Endothelial cell of umbilical vein (primary cell): ENCODE data around the gene CC2D1A. TPM values are rescaled to one million over a fixed set of nuclear protein-coding genes. Genes with fewer than 3 reads are reported as not detected.

Experiments used
- Bru-seq: library from RNA; stranded (reverse); fragments of 400-500 nt; gene quantifications from one replicate; lab custom pipeline; 2021; lab: Mats Ljungman, UMichigan
- BruChase-seq, 2 experiments: library from RNA; stranded (reverse); fragments of 400-500 nt; gene quantifications; one replicate each; lab custom pipeline; 2021; lab: Mats Ljungman, UMichigan
- BruUV-seq: library from RNA; stranded (reverse); fragments of 400-500 nt; replicated peaks from 2 replicates; lab custom pipeline; 2021; lab: Mats Ljungman, UMichigan
- CTCF ChIA-PET: fragments of 300-600, 350-600 bp; sonication (Branson Sonifier 250); formaldehyde crosslinking; loops from one replicate; lab custom pipeline; 2021; ENCODE audit warnings: antibody characterized with exemption, inconsistent platforms; lab: Charles Lee
- POLR2A ChIA-PET: fragments of 300-600, 350-600 bp; sonication (Branson Sonifier 250); formaldehyde crosslinking; loops from one replicate; lab custom pipeline; 2021; ENCODE audit warnings: antibody characterized with exemption, inconsistent platforms; lab: Charles Lee
- DNase-seq: peaks from one replicate; pipeline ENCODE4 v3.0.0-alpha.2; 2011; ENCODE audit warnings: low read depth, low spot score
- FAIRE-seq: peaks from 2 replicates; lab custom pipeline; 2011; peaks lifted over from hg19 to GRCh38; lab: Jason Lieb, UNC
- H2AFZ ChIP-seq: 2 replicates; pipeline ENCODE4 v1.6.0; 2012; ENCODE audit warnings: low read depth, low read length, control low read depth, inconsistent platforms
- H3K27ac ChIP-seq: 2 replicates; pipeline ENCODE4 v1.5.1; 2011; ENCODE audit warnings: low read depth, mild to moderate bottlenecking, control low read depth, low read length, moderate library complexity; ENCODE audit not compliant: insufficient read depth
- H3K27me3 ChIP-seq, 2 experiments: 2 replicates each; pipeline versions ENCODE4 v1.6.0 to v1.6.1; 2011; ENCODE audit warnings: low read length in 2 of 2, mixed read lengths in 1 of 2; ENCODE audit not compliant: control insufficient read depth in 2 of 2, insufficient read depth in 2 of 2
- H3K36me3 ChIP-seq, 2 experiments: 2 replicates in 1 of 2; 3 replicates in 1 of 2; pipeline ENCODE4 v1.5.1; 2011; ENCODE audit warnings: low read length in 2 of 2, mild to moderate bottlenecking in 1 of 2, moderate library complexity in 1 of 2; ENCODE audit not compliant: control insufficient read depth in 2 of 2, insufficient read depth in 2 of 2; ENCODE audit errors: extremely low read depth in 1 of 2
- H3K4me1 ChIP-seq: 3 replicates; pipeline ENCODE4 v1.5.1; 2011; ENCODE audit warnings: mild to moderate bottlenecking, low read length; ENCODE audit not compliant: control insufficient read depth, insufficient read depth; ENCODE audit errors: extremely low read depth
- H3K4me2 ChIP-seq: 2 replicates; pipeline ENCODE4 v1.6.1; 2011; ENCODE audit warnings: low read length, control low read depth, mixed read lengths; ENCODE audit not compliant: insufficient read depth
- H3K4me3 ChIP-seq, 3 experiments: fragments of 200-600 bp in 1 of 3; sonication (generic), shearing (Covaris generic) in 1 of 3; replicated peaks in 1 of 3; 2 replicates each; pipeline ENCODE4 v1.5.1; 2011 to 2016; ENCODE audit warnings: control low read depth in 3 of 3, low read length in 3 of 3, mild to moderate bottlenecking in 2 of 3, inconsistent platforms in 1 of 3, low read depth in 1 of 3, moderate library complexity in 1 of 3; ENCODE audit not compliant: insufficient read depth in 1 of 3
- H3K79me2 ChIP-seq: 2 replicates; pipeline ENCODE4 v1.6.0; 2012; ENCODE audit warnings: low read length, inconsistent platforms; ENCODE audit not compliant: control insufficient read depth, insufficient read depth
- H3K9ac ChIP-seq: replicated peaks from 2 replicates; pipeline ENCODE3; 2011; ENCODE audit warnings: low read length, control low read depth; ENCODE audit not compliant: insufficient read depth; ENCODE audit errors: extremely low read depth
- H3K9me1 ChIP-seq: replicated peaks from 3 replicates; pipeline ENCODE4 v1.6.0; 2011; ENCODE audit warnings: mild to moderate bottlenecking, low read length; ENCODE audit not compliant: control insufficient read depth, insufficient read depth; ENCODE audit errors: extremely low read depth
- H3K9me3 ChIP-seq: replicated peaks from 2 replicates; pipeline ENCODE4 v1.5.1; 2012; ENCODE audit warnings: low read length, inconsistent platforms; ENCODE audit not compliant: control insufficient read depth, insufficient read depth
- H4K20me1 ChIP-seq: replicated peaks from 2 replicates; pipeline ENCODE3; 2011; ENCODE audit warnings: mild to moderate bottlenecking, low read length; ENCODE audit not compliant: control insufficient read depth, insufficient read depth; ENCODE audit errors: extremely low read depth
- EZH2 ChIP-seq: IDR thresholded peaks from 2 replicates; pipeline ENCODE4 v1.6.1; 2012; ENCODE audit warnings: borderline replicate concordance, low read depth, mild to moderate bottlenecking, moderate library complexity, low read length, inconsistent platforms; ENCODE audit not compliant: severe bottlenecking
- FOS ChIP-seq: IDR thresholded peaks from 2 replicates; pipeline ENCODE4 v1.6.1; 2011; ENCODE audit warnings: mild to moderate bottlenecking, low read length, moderate library complexity, borderline replicate concordance; ENCODE audit not compliant: insufficient read depth
- GATA2 ChIP-seq: IDR thresholded peaks from 2 replicates; pipeline ENCODE4 v1.7.0; 2011; ENCODE audit warnings: low read depth, mild to moderate bottlenecking, moderate library complexity, mixed read lengths, low read length; ENCODE audit not compliant: insufficient read length, insufficient read depth
- JUN ChIP-seq: IDR thresholded peaks from 2 replicates; pipeline ENCODE4 v1.6.1; 2011; ENCODE audit warnings: borderline replicate concordance, low read depth; ENCODE audit not compliant: insufficient read length, insufficient read depth
- MYC ChIP-seq: IDR thresholded peaks from one replicate; pipeline ENCODE4 v1.6.1; 2011; ENCODE audit warnings: mild to moderate bottlenecking, low read depth, low read length
- POLR2A ChIP-seq: IDR thresholded peaks from 2 replicates; pipeline ENCODE4 v1.6.1; 2012; ENCODE audit warnings: low read depth, mild to moderate bottlenecking, control low read depth, low read length
- POLR2AphosphoS5 ChIP-seq: IDR thresholded peaks from 2 replicates; pipeline ENCODE4 v1.6.1; 2012; ENCODE audit warnings: low read depth, mild to moderate bottlenecking, control low read depth, low read length, moderate library complexity; ENCODE audit not compliant: insufficient read depth
- dilution Hi-C: fragments of 300-500 bp; cut with MboI; formaldehyde crosslinking; loops from one replicate; pipeline ENCODE4 v1.15.0; 2019; ENCODE audit warnings: low sequenced_read_pairs; ENCODE audit not compliant: extremely low pct_ligation_motif_present
- intact Hi-C: fragments of 100-400 bp; cut with micrococcal nuclease; formaldehyde crosslinking; loops from one replicate; pipeline ENCODE4 v1.10.0; 2022
- long read RNA-seq: library from polyadenylated mRNA; stranded (forward); transcript quantifications from one replicate; pipeline ENCODE4 v2.0.0, GENCODE V29; 2021
- polyA minus RNA-seq, 3 experiments: library from RNA; depleted of rRNA, polyadenylated mRNA; stranded (reverse); fragments of >200 nt; gene quantifications; 1 replicate in 1 of 3; 2 replicates in 2 of 3; pipeline ENCODE4 v1.2.3, GENCODE V29; 2011
- polyA plus RNA-seq, 4 experiments: library from polyadenylated mRNA; depleted of rRNA in 3 of 4; stranded (reverse) in 3 of 4; unstranded in 1 of 4; fragments of >200 nt; gene quantifications; 2 replicates each; pipeline versions ENCODE4 v1.2.1 to v1.2.3, GENCODE V29; 2011 to 2012; ENCODE audit warnings: missing spikeins in 1 of 4
- total RNA-seq: library from RNA; stranded (reverse); gene quantifications from 2 replicates; pipeline ENCODE4 v1.2.3, GENCODE V29; 2021
- TF ChIP-seq, protein P1 (sequence below), 2 donors: IDR thresholded peaks; 1 replicate in 1 of 2; 2 replicates in 1 of 2; pipeline ENCODE4 v1.5.1; 2011; ENCODE audit warnings: low read length in 2 of 2, mild to moderate bottlenecking in 2 of 2, moderate library complexity in 2 of 2, control low read depth in 1 of 2, inconsistent platforms in 1 of 2, low read depth in 1 of 2; ENCODE audit not compliant: insufficient read depth in 1 of 2; ENCODE audit errors: extremely low read depth in 1 of 2
- TF ChIP-seq, protein P2 (sequence below): IDR thresholded peaks from 2 replicates; pipeline ENCODE4 v1.6.1; 2011; ENCODE audit not compliant: insufficient read depth, insufficient read length

CC2D1A gene
- 29.8 and 33.7 TPM in 2 replicates for total RNA-seq
- polyA plus RNA-seq = 13.6 and 14.9 TPM in 2 replicates
- 8.8 and 11.9 TPM in 2 replicates for polyA plus RNA-seq (2011; cell fraction: cytosol; rRNA removed)
- 52.8 and 58.8 TPM in 2 replicates for polyA plus RNA-seq (2011; cell fraction: nucleus; rRNA removed)
- 18.0 and 20.7 TPM in 2 replicates for polyA plus RNA-seq (2012)
- polyA minus RNA-seq = 7.1 and 12.5 TPM in 2 replicates
- 12.3 TPM for polyA minus RNA-seq (2011; cell fraction: cytosol; rRNA and poly(A)+ RNA removed)
- 12.0 and 18.0 TPM in 2 replicates for polyA minus RNA-seq (2011; cell fraction: nucleus; rRNA and poly(A)+ RNA removed)
- Bru-seq, nascent RNA = percentile 44 among the genes with signal in this experiment
- percentile 62 among the genes with signal in this experiment for BruChase-seq, experiment 1, labeled RNA remaining after a 6-hour chase
- BruChase-seq, experiment 2, labeled RNA remaining after a 2-hour chase = percentile 57 among the genes with signal in this experiment
- long read RNA-seq, transcript CC2D1A-201 (29 exons, 3,581 nt) = major isoform, 19 of 46 reads
- long read RNA-seq, partial matches to known transcripts = 10 of 46 reads
- long read RNA-seq, other reads (novel, unspliced or antisense) = 16 of 46 reads

DNA sequence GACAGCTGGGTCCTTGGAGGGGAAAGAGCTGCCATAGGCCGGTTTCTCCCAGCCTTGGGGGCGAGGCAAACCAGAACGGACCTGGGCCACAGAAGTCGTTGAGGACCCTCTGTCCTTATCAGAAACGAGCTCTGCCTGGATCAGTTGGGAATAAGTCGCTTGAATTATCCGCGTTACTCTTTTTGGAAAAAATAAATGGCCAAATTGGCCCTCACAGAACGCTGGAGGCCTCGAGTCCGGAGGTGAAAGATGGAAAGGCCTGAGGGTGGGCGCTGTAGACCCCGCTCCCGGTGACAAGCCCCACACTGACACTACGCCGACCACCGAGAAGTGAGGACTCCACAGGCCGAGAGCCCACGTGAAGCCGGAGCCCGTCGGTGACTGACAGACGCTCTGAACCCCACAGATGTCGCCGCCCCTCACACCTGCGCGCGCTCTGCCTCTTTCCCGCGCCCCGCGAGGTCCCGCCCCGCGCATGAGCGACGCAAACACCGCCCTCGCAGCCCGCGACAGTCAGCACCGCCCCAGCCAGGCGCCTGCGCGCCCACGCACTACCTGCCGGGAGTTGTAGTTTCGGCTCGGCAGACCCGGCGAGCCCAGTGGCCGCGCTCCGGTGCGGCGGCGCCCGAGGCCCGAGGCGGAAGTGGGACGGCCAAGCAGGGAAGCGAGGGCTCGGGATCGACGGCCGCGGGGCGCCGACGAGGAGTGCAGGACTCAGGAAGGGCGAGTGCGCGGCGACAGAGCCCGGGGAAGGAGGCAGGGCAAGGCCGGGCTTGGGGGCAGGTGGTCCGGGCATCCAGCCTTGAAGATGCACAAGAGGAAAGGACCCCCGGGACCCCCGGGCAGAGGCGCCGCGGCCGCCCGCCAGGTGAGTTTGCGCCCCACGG, at the start of gene CC2D1A, which contains the start of gene BRME1:
CC2D1A (plus strand) TSS at position 568 of the 887 bp plus-strand sequence; CDS start at position 809, 241 bp downstream.
BRME1 (minus strand) TSS at position 484 of the 887 bp plus-strand sequence. CDS start 1,225 bp downstream, outside the sequence.
- Histone ChIP-seq H2AFZ (peak within 1 kb of the TSS; percentile 100), H4K20me1 (no peaks in the 10 kb centered on the region), H3K27ac (peak within 1 kb of the TSS; percentile 45), H3K4me3 (peak within 1 kb of the TSS; percentile 78 to 88 (median 85)), H3K9me3 (no peaks in the 10 kb centered on the region), H3K4me1 (peaks cover 7% of the 10 kb centered on the region), H3K36me3 (peaks cover 0 to 2% of the 10 kb centered on the region in 2 experiments), H3K27me3 (no peaks in the 10 kb centered on the region), H3K9ac (peak within 1 kb of the TSS; percentile 63), H3K9me1 (no peaks in the 10 kb centered on the region), H3K79me2 (no peaks in the 10 kb centered on the region), H3K4me2 (peak within 1 kb of the TSS; percentile 72)
- ChIA-PET CTCF (interaction anchor here (0.9 to 1.2 kb wide), 4 partner anchors 9 to 166 kb away, joined by 3 to 5 read pairs (median 3); partner anchors contain the start of gene MISP3), POLR2A (no interaction called here)
- dilution Hi-C loops = no loop called here
- intact Hi-C loops = loop anchor here (1.0 to 5.0 kb wide), 3 partner anchors 46 to 175 kb away; partner anchors contain the start of genes DCAF15 and IL27RA
- DNase-seq (peak; percentile 85), FAIRE-seq (peak; percentile 88)
- BruUV-seq = no TSS peak
- TF ChIP-seq JUN (no peak), GATA2 (no peak), FOS (no peak), EZH2 (no peak), POLR2A (no peak), MYC (no peak), POLR2AphosphoS5 (peak; percentile 43)
- TF ChIP-seq, protein P1, sequence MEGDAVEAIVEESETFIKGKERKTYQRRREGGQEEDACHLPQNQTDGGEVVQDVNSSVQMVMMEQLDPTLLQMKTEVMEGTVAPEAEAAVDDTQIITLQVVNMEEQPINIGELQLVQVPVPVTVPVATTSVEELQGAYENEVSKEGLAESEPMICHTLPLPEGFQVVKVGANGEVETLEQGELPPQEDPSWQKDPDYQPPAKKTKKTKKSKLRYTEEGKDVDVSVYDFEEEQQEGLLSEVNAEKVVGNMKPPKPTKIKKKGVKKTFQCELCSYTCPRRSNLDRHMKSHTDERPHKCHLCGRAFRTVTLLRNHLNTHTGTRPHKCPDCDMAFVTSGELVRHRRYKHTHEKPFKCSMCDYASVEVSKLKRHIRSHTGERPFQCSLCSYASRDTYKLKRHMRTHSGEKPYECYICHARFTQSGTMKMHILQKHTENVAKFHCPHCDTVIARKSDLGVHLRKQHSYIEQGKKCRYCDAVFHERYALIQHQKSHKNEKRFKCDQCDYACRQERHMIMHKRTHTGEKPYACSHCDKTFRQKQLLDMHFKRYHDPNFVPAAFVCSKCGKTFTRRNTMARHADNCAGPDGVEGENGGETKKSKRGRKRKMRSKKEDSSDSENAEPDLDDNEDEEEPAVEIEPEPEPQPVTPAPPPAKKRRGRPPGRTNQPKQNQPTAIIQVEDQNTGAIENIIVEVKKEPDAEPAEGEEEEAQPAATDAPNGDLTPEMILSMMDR (IDR thresholded peaks at IDR 0.05; ENCODE audit: extremely low read depth in 1 of 2, insufficient read depth in 1 of 2, low read depth in 1 of 2, low read length in 2 of 2) = no peak
- TF ChIP-seq, protein P2, sequence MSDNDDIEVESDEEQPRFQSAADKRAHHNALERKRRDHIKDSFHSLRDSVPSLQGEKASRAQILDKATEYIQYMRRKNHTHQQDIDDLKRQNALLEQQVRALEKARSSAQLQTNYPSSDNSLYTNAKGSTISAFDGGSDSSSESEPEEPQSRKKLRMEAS = peak; percentile 60
